ENCODE measurements around the gene VIPAS39. TPM values are rescaled to one million over a fixed set of nuclear protein-coding genes. Genes with fewer than 3 reads are reported as not detected.

The VIPAS39 gene
- total and polyA plus RNA-seq, 2 donors from 2014 or later, result 14.1 to 16.6 TPM

GRCh38 chr14:77495334-77495733, 37.9 kb upstream of the VIPAS39 start:
- Histone ChIP-seq H3K9ac (ENCODE audit: low read length in 3 of 3) (no peak overlapping the region), H3K4me1 (ENCODE audit: control insufficient read depth in 2 of 3, insufficient read depth in 2 of 3, low read depth in 1 of 3, low read length in 3 of 3) (peaks cover 0 to 10% (median 0%) of the 10 kb centered on the region in 3 donors), H3K9me3 (ENCODE audit: control insufficient read depth in 2 of 3, insufficient read depth in 1 of 3, low read length in 3 of 3) (no peaks in the 10 kb centered on the region), H3K27me3 (ENCODE audit: control insufficient read depth, insufficient read depth, low read length) (peaks cover 3% of the 10 kb centered on the region), H3K4me3 (ENCODE audit: low read length in 3 of 3) (no peak overlapping the region), H3K27ac (ENCODE audit: low read depth in 2 of 2, low read length in 2 of 2) (no peak overlapping the region), H3K36me3 (ENCODE audit: control insufficient read depth in 2 of 3, insufficient read depth in 3 of 3, low read length in 3 of 3) (no peaks in the 10 kb centered on the region)
- DNase-seq (no peak), FAIRE-seq (no peak)
- intact Hi-C loops (cut with DNase I), result no loop called here
- TF ChIP-seq, protein P1, sequence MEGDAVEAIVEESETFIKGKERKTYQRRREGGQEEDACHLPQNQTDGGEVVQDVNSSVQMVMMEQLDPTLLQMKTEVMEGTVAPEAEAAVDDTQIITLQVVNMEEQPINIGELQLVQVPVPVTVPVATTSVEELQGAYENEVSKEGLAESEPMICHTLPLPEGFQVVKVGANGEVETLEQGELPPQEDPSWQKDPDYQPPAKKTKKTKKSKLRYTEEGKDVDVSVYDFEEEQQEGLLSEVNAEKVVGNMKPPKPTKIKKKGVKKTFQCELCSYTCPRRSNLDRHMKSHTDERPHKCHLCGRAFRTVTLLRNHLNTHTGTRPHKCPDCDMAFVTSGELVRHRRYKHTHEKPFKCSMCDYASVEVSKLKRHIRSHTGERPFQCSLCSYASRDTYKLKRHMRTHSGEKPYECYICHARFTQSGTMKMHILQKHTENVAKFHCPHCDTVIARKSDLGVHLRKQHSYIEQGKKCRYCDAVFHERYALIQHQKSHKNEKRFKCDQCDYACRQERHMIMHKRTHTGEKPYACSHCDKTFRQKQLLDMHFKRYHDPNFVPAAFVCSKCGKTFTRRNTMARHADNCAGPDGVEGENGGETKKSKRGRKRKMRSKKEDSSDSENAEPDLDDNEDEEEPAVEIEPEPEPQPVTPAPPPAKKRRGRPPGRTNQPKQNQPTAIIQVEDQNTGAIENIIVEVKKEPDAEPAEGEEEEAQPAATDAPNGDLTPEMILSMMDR (IDR thresholded peaks at IDR 0.05; ENCODE audit: borderline replicate concordance, extremely low read depth, insufficient read depth), result no peak

GRCh38 chr14:77491056-77491455, 33.7 kb upstream of the VIPAS39 start:
- Histone ChIP-seq H3K9ac (ENCODE audit: low read length in 3 of 3) (no peak overlapping the region), H3K27me3 (ENCODE audit: control insufficient read depth, insufficient read depth, low read length) (no peaks in the 10 kb centered on the region), H3K4me1 (ENCODE audit: control insufficient read depth in 2 of 3, insufficient read depth in 2 of 3, low read depth in 1 of 3, low read length in 3 of 3) (no peaks in the 10 kb centered on the region), H3K27ac (ENCODE audit: low read depth in 2 of 2, low read length in 2 of 2) (no peak overlapping the region), H3K4me3 (ENCODE audit: low read length in 3 of 3) (no peak overlapping the region), H3K9me3 (ENCODE audit: control insufficient read depth in 2 of 3, insufficient read depth in 1 of 3, low read length in 3 of 3) (no peaks in the 10 kb centered on the region), H3K36me3 (ENCODE audit: control insufficient read depth in 2 of 3, insufficient read depth in 3 of 3, low read length in 3 of 3) (no peaks in the 10 kb centered on the region)
- intact Hi-C loops (cut with DNase I), result no loop called here
- no peak for FAIRE-seq
- DNase-seq, result no peak
- TF ChIP-seq, protein P1 (IDR thresholded peaks at IDR 0.05; ENCODE audit: borderline replicate concordance, extremely low read depth, insufficient read depth), result no peak

GRCh38 chr14:77490347-77490986, 33.1 kb upstream of the VIPAS39 start:
- Histone ChIP-seq H3K36me3 (ENCODE audit: control insufficient read depth in 2 of 3, insufficient read depth in 3 of 3, low read length in 3 of 3) (no peaks in the 10 kb centered on the region), H3K4me1 (ENCODE audit: control insufficient read depth in 2 of 3, insufficient read depth in 2 of 3, low read depth in 1 of 3, low read length in 3 of 3) (no peaks in the 10 kb centered on the region), H3K27me3 (ENCODE audit: control insufficient read depth, insufficient read depth, low read length) (no peaks in the 10 kb centered on the region), H3K27ac (ENCODE audit: low read depth in 2 of 2, low read length in 2 of 2) (no peak overlapping the region), H3K9me3 (ENCODE audit: control insufficient read depth in 2 of 3, insufficient read depth in 1 of 3, low read length in 3 of 3) (no peaks in the 10 kb centered on the region), H3K9ac (ENCODE audit: low read length in 3 of 3) (no peak overlapping the region), H3K4me3 (ENCODE audit: low read length in 3 of 3) (no peak overlapping the region)
- no peak for DNase-seq
- FAIRE-seq, result no peak
- TF ChIP-seq, protein P1 (IDR thresholded peaks at IDR 0.05; ENCODE audit: borderline replicate concordance, extremely low read depth, insufficient read depth), result no peak
- intact Hi-C loops (cut with DNase I), result no loop called here

GRCh38 chr14:77489041-77489440, 31.6 kb upstream of the VIPAS39 start:
- FAIRE-seq (no peak), DNase-seq (peak in 4 of 5 donors; percentile 63 to 80 (median 70))
- no peaks in the 10 kb centered on the region for H3K27me3 ChIP-seq (ENCODE audit: control insufficient read depth, insufficient read depth, low read length)
- TF ChIP-seq, protein P1 (IDR thresholded peaks at IDR 0.05; ENCODE audit: borderline replicate concordance, extremely low read depth, insufficient read depth), result no peak
- H3K36me3 ChIP-seq (ENCODE audit: control insufficient read depth in 2 of 3, insufficient read depth in 3 of 3, low read length in 3 of 3), result no peaks in the 10 kb centered on the region
- peaks cover 0 to 13% (median 12%) of the 10 kb centered on the region in 3 donors for H3K4me1 ChIP-seq (ENCODE audit: control insufficient read depth in 2 of 3, insufficient read depth in 2 of 3, low read depth in 1 of 3, low read length in 3 of 3)
- no peak overlapping the region for H3K9ac ChIP-seq (ENCODE audit: low read length in 3 of 3)
- intact Hi-C loops (cut with DNase I), result no loop called here
- H3K9me3 ChIP-seq (ENCODE audit: control insufficient read depth in 2 of 3, insufficient read depth in 1 of 3, low read length in 3 of 3), result no peaks in the 10 kb centered on the region
- H3K4me3 ChIP-seq (ENCODE audit: low read length in 3 of 3), result no peak overlapping the region
- no peak overlapping the region for H3K27ac ChIP-seq (ENCODE audit: low read depth in 2 of 2, low read length in 2 of 2)
